Glutamatergic neuron (in vitro differentiated cells): ENCODE measurements around the gene FALEC. TPM values are rescaled to one million over a fixed set of nuclear protein-coding genes. Genes with fewer than 3 reads are reported as not detected.
A peak's percentile ranks its signal among the peaks of the same experiment; 100 is the strongest.
"Not testable (repeated sequence)": the region's sequence is repeated elsewhere in the genome, so short reads cannot be mapped to it uniquely, and the experiment has no call there.

Source experiments
- DNase-seq: peaks from one replicate; pipeline ENCODE4 v3.0.0; 2022
- H3K27ac Mint-ChIP-seq: one replicate; pipeline ENCODE4 v1.8.0; 2020; ENCODE audit warnings: mild to moderate bottlenecking, mixed read lengths, inconsistent platforms; ENCODE audit not compliant: unreplicated experiment
- H3K27me3 Mint-ChIP-seq: one replicate; pipeline ENCODE4 v1.8.0; 2020; ENCODE audit warnings: mild to moderate bottlenecking, moderate library complexity, mixed read lengths, inconsistent platforms; ENCODE audit not compliant: unreplicated experiment
- H3K36me3 Mint-ChIP-seq: one replicate; pipeline ENCODE4 v1.8.0; 2020; ENCODE audit warnings: mild to moderate bottlenecking, mixed read lengths, inconsistent platforms; ENCODE audit not compliant: unreplicated experiment
- H3K4me1 Mint-ChIP-seq: one replicate; pipeline ENCODE4 v1.8.0; 2020; ENCODE audit warnings: mild to moderate bottlenecking, low read depth, mixed read lengths, inconsistent platforms; ENCODE audit not compliant: unreplicated experiment
- H3K4me3 Mint-ChIP-seq: one replicate; pipeline ENCODE4 v1.8.0; 2020; ENCODE audit warnings: mild to moderate bottlenecking, mixed read lengths, inconsistent platforms; ENCODE audit not compliant: unreplicated experiment
- H3K9me3 Mint-ChIP-seq: one replicate; pipeline ENCODE4 v1.8.0; 2020; ENCODE audit warnings: mild to moderate bottlenecking, moderate library complexity, mixed read lengths, inconsistent platforms; ENCODE audit not compliant: unreplicated experiment
- total RNA-seq: library from RNA; stranded (reverse); fragmentation: NEBNext Ultra II Directional; extraction: Animal tissue kit (Norgen Biotek cat#: 25700); gene quantifications from one replicate; pipeline ENCODE4 v1.2.1, GENCODE V29; 2021; ENCODE audit not compliant: unreplicated experiment
- TF ChIP-seq, protein P1 (sequence below): fragments of 200-600 bp; sonication (generic); IDR thresholded peaks from one replicate; pipeline ENCODE4 v1.5.0; 2021; ENCODE audit not compliant: partially characterized antibody, unreplicated experiment

The FALEC gene
- total RNA-seq, 1 donor from 2014 or later = not detected

DNA sequence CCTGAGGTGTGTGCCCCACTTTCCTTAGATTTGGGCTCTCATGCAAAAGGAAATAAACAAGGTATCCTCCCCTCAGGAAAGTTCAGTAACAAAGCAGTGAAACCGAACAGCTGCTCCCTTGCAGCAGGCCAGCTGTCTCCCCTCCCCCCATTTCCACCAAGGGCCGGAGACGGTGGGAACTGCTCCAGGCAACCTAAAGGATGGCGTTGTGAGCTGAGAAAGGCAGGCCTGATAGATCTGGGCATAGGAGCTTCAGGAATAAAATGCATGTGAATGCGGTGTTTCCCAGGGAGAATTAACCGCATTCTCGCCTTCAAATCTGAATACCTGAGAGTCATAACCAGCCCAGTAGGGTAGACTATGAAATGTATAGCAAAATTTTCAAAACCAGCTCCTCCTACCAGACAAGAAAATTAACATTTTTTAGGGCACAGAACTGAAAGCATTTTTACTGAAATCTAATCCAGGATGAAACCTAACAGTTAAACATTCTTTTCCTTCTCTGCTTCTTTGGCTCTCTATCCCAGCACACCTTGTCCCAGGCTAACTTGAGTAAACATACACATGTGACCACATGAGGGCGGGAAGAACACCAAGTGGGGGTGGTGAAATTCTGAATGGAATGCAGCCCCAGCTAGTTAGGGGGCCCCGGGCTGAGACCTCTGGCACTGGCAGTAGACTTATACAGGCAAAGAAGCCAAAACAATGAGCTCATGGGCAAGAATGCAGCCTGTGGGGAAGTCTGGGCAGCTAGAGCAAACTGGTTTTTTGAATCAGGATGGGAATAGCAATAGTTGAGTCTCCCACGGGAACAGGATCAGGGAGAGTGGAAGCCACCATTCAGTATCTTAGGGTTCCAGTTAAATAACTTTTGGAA, 52.4 kb downstream of the FALEC start:
- TF ChIP-seq, protein P1, sequence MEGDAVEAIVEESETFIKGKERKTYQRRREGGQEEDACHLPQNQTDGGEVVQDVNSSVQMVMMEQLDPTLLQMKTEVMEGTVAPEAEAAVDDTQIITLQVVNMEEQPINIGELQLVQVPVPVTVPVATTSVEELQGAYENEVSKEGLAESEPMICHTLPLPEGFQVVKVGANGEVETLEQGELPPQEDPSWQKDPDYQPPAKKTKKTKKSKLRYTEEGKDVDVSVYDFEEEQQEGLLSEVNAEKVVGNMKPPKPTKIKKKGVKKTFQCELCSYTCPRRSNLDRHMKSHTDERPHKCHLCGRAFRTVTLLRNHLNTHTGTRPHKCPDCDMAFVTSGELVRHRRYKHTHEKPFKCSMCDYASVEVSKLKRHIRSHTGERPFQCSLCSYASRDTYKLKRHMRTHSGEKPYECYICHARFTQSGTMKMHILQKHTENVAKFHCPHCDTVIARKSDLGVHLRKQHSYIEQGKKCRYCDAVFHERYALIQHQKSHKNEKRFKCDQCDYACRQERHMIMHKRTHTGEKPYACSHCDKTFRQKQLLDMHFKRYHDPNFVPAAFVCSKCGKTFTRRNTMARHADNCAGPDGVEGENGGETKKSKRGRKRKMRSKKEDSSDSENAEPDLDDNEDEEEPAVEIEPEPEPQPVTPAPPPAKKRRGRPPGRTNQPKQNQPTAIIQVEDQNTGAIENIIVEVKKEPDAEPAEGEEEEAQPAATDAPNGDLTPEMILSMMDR = no peak
- Mint-ChIP-seq H3K4me3 (peak overlapping the region; percentile 86), H3K9me3 (peaks cover 17% of the 10 kb centered on the region), H3K27ac (peak overlapping the region; percentile 99), H3K4me1 (peaks cover 43% of the 10 kb centered on the region), H3K27me3 (peaks cover 17% of the 10 kb centered on the region), H3K36me3 (peaks cover 5% of the 10 kb centered on the region)
- DNase-seq = peak; percentile 83

DNA sequence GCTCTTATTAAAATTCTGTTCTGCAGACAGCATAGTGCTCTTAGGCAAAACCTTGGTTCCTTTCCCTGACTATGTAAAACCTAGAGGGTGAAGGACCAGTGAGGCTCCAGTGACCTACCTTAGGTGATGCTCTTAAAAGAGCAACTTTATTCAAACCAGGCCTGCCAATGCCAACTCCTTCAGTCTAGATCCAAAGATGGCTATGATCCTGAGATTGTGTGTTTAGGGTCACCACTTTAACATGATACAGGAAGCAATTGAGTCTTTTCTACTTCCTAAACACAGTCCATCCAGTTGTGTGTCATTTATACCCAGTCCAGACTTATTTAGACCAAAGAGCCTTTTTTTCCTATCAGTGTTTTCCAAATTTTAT, 53.0 kb downstream of the FALEC start:
- Mint-ChIP-seq H3K4me3 (peak overlapping the region; percentile 86), H3K36me3 (peaks cover 5% of the 10 kb centered on the region), H3K27ac (peak overlapping the region; percentile 99), H3K4me1 (peaks cover 37% of the 10 kb centered on the region), H3K9me3 (peaks cover 16% of the 10 kb centered on the region), H3K27me3 (peaks cover 14% of the 10 kb centered on the region)
- TF ChIP-seq, protein P1 = no peak
- DNase-seq = no peak

DNA sequence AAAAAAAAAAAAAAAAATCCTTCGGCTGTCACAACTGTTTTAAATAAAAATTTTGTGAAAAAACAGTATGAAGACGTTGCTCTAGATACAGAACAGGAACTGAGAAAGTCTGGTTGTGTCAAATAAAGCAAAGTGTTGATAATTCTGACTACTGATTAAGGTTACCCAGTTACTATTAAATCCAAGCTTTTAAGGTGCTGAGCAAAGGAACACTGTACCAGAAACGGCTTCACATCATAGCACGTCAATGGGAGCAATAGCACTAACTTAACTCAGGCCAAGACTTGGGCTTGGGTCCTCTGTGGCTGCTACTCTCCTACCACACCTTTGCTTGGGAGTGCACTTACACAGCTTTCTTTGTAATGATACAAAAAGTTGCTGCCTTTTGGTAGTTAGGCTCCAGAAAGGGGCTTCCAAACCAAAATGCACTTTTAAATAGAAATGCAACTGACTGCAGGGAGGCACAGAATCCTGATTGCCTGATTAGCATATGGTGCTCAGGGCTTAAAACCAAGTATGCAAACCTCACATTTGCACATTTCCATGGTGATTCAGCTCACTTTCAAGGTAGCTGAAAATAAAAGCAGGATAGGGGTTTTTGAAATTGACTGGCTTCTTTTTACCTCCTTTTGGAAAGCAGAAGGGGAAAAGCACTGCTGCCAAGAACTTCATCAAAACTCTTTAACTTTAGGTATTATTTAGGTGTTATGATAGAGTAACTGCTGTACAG, 57.5 kb downstream of the FALEC start:
- TF ChIP-seq, protein P1 = no peak
- Mint-ChIP-seq H3K27ac (no peak overlapping the region), H3K36me3 (peaks cover 11% of the 10 kb centered on the region), H3K9me3 (peaks cover 11% of the 10 kb centered on the region), H3K4me3 (no peak overlapping the region), H3K27me3 (peaks cover 7% of the 10 kb centered on the region), H3K4me1 (peaks cover 25% of the 10 kb centered on the region)
- no peak for DNase-seq

DNA sequence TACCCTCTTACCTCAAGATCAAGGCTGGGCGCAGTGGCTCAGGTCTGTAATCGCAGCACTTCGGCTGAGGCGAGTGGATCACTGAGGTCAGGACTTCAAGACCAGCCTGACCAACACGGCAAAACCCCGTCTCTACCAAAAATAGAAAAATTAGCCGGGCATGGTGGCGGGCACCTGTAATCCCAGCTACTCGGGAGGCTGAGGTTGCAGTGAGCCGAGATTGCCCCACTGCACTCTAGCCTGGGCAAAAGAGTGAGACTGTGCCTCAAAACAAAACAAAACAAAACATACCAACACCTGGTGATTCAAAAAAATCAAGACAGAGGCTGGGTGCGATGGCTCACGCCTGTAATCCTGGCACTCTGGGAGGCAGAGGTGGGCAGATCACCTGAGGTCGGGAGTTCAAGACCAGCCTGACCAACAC, 58.1 kb downstream of the FALEC start:
- not testable (repeated sequence) for H3K27ac Mint-ChIP-seq, H3K27me3 Mint-ChIP-seq, H3K4me3 Mint-ChIP-seq, DNase-seq
- Mint-ChIP-seq H3K36me3 (peaks cover 11% of the 10 kb centered on the region), H3K4me1 (peaks cover 19% of the 10 kb centered on the region), H3K9me3 (peaks cover 15% of the 10 kb centered on the region)

DNA sequence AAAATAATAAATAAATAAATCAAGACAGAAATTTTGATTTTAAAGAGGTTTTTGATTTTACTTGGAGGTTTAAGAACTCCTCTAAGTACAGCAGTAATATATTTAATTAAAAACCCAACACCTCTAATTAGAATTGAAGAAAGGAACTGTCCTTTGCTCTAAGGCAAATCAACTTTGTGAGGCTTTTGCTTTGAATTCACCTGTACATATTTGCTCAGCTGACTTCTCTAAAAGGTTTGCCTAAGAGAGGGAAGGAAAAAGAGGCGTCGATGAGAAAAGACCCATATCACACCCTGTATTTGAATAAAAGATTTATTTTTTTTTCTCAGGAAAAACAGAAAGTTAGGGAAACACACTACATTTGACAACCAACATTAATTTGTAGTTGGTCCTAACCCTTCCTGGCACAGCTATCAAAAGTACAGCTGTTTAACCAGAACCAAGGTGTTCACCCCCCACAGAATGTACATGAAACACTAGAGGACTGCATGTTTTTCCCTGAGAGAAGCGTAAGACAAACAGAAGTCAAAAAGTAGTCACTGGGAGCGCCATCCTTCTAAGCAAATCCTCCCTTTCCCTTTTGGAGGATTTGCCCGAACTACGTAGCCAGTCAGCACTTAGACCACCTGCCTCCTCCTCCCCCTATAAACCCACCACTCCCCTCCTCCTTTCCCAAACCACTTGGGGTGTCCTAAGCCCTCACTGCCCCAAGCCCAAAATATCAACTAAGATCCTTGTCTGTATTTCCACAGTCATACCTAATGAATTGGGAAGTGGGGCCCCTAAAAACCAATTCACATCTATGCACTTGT, 58.9 kb downstream of the FALEC start:
- Mint-ChIP-seq H3K27ac (peak overlapping the region; percentile 68), H3K9me3 (peaks cover 14% of the 10 kb centered on the region), H3K4me1 (peaks cover 16% of the 10 kb centered on the region), H3K36me3 (peaks cover 11% of the 10 kb centered on the region), H3K27me3 (peaks cover 6% of the 10 kb centered on the region), H3K4me3 (peak overlapping the region; percentile 91)
- no peak for DNase-seq
- TF ChIP-seq, protein P1 = no peak
